KMS-11 (cell line): ENCODE measurements around the gene UNC5CL.

Experiments used
- H2AFZ ChIP-seq: fragments of 200-600 bp; sonication (generic); 2 replicates; pipeline ENCODE4 v1.6.1; 2016; ENCODE audit warnings: antibody characterized with exemption, mixed run types, low read depth
- H3K27ac ChIP-seq: fragments of 200-600 bp; sonication (generic); 2 replicates; pipeline ENCODE4 v1.6.1; 2016; ENCODE audit warnings: mild to moderate bottlenecking, mixed run types
- H3K27me3 ChIP-seq: fragments of 200-600 bp; sonication (generic); 2 replicates; pipeline ENCODE4 v1.6.1; 2017; ENCODE audit warnings: mild to moderate bottlenecking, low read depth, mixed run types, moderate library complexity; ENCODE audit not compliant: insufficient read depth
- H3K36me3 ChIP-seq: fragments of 200-600 bp; sonication (generic); 2 replicates; pipeline ENCODE4 v1.6.1; 2017; ENCODE audit warnings: mild to moderate bottlenecking, mixed run types; ENCODE audit not compliant: insufficient read depth
- H3K4me1 ChIP-seq: fragments of 200-600 bp; sonication (generic); 2 replicates; pipeline ENCODE4 v1.6.1; 2016; ENCODE audit warnings: mild to moderate bottlenecking, low read depth, mixed run types; ENCODE audit not compliant: poor library complexity, severe bottlenecking
- H3K4me2 ChIP-seq: fragments of 200-600 bp; sonication (generic); 2 replicates; pipeline ENCODE4 v1.7.0; 2016; ENCODE audit warnings: mild to moderate bottlenecking, mixed run types
- H3K4me3 ChIP-seq: fragments of 200-600 bp; sonication (generic); IDR thresholded peaks from 2 replicates; pipeline ENCODE4 v1.6.1; 2017; ENCODE audit warnings: low read depth, low read length, mixed read lengths; ENCODE audit not compliant: insufficient read depth
- H3K79me2 ChIP-seq: fragments of 200-600 bp; sonication (generic); 2 replicates; pipeline ENCODE4 v1.6.1; 2016; ENCODE audit warnings: low read depth, mixed run types; ENCODE audit not compliant: insufficient read depth
- H3K9ac ChIP-seq: fragments of 200-600 bp; sonication (generic); 2 replicates; pipeline ENCODE4 v1.6.1; 2016; ENCODE audit warnings: mild to moderate bottlenecking, mixed run types
- H4K20me1 ChIP-seq: fragments of 200-600 bp; sonication (generic); 2 replicates; pipeline ENCODE4 v1.6.1; 2016; ENCODE audit warnings: mild to moderate bottlenecking, mixed run types; ENCODE audit not compliant: insufficient read depth
- TF ChIP-seq, protein P1 (sequence below): fragments of 200-600 bp; sonication (generic); conservative IDR thresholded peaks from 2 replicates; pipeline ENCODE4 v1.6.1; 2017; ENCODE audit warnings: low read depth, mild to moderate bottlenecking, antibody characterized with exemption, low read length, moderate library complexity, mixed read lengths

UNC5CL gene

DNA sequence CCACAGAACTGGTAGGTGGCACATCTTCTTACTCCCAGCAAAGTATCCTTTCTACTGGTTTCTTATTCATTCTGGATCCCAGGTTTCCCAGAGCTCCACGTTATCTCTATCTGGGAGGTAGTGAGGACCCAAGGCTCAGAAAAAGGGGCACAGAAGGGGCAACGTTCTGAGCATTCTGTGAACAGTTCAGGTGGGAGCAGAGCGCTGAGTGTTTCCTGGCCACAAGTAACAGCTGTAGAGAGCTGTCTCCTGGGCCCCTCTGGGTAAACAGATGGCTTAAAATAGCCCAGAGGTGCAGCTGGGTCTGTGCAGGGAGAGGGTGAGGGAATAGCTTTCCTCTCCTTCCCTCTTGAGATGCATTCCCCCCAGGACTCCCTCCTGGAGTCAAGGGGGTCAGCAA is 16.1 kb upstream of the UNC5CL start:
- no peak overlapping the region for H3K4me2 ChIP-seq
- no peaks in the 10 kb centered on the region for H3K27me3 ChIP-seq
- no peak overlapping the region for H3K9ac ChIP-seq
- peaks cover 5% of the 10 kb centered on the region for H3K4me1 ChIP-seq
- H3K4me3 ChIP-seq = no peak overlapping the region
- no peaks in the 10 kb centered on the region for H3K79me2 ChIP-seq
- no peaks in the 10 kb centered on the region for H4K20me1 ChIP-seq
- H3K27ac ChIP-seq = no peak overlapping the region
- no peaks in the 10 kb centered on the region for H3K36me3 ChIP-seq
- TF ChIP-seq, protein P1, sequence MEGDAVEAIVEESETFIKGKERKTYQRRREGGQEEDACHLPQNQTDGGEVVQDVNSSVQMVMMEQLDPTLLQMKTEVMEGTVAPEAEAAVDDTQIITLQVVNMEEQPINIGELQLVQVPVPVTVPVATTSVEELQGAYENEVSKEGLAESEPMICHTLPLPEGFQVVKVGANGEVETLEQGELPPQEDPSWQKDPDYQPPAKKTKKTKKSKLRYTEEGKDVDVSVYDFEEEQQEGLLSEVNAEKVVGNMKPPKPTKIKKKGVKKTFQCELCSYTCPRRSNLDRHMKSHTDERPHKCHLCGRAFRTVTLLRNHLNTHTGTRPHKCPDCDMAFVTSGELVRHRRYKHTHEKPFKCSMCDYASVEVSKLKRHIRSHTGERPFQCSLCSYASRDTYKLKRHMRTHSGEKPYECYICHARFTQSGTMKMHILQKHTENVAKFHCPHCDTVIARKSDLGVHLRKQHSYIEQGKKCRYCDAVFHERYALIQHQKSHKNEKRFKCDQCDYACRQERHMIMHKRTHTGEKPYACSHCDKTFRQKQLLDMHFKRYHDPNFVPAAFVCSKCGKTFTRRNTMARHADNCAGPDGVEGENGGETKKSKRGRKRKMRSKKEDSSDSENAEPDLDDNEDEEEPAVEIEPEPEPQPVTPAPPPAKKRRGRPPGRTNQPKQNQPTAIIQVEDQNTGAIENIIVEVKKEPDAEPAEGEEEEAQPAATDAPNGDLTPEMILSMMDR = no peak
- H2AFZ ChIP-seq = no peak overlapping the region

DNA sequence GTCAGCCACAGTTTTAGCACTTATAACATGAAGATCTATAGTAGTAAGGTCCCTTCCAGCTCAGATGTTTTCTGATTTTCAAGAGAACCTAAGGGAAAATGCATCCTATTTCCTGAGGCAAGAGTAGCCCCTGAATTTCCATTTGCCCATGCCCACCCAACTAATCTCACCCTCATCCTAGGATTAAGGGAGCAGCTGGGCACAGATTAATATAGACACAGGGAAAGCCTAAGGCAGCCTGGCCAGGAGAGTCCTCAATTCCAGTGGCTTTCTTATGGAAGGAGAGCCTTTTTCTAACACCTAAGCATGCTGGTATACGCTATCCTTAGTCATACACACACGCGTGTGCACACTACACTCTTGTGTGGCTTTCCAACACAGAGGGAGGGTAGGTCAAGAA is 15.5 kb upstream of the UNC5CL start:
- no peak overlapping the region for H3K9ac ChIP-seq
- H2AFZ ChIP-seq = no peak overlapping the region
- no peaks in the 10 kb centered on the region for H3K27me3 ChIP-seq
- no peaks in the 10 kb centered on the region for H3K79me2 ChIP-seq
- H3K4me3 ChIP-seq = no peak overlapping the region
- H3K4me2 ChIP-seq = no peak overlapping the region
- peaks cover 5% of the 10 kb centered on the region for H3K4me1 ChIP-seq
- H3K36me3 ChIP-seq = no peaks in the 10 kb centered on the region
- no peaks in the 10 kb centered on the region for H4K20me1 ChIP-seq
- no peak overlapping the region for H3K27ac ChIP-seq
- TF ChIP-seq, protein P1 = no peak

DNA sequence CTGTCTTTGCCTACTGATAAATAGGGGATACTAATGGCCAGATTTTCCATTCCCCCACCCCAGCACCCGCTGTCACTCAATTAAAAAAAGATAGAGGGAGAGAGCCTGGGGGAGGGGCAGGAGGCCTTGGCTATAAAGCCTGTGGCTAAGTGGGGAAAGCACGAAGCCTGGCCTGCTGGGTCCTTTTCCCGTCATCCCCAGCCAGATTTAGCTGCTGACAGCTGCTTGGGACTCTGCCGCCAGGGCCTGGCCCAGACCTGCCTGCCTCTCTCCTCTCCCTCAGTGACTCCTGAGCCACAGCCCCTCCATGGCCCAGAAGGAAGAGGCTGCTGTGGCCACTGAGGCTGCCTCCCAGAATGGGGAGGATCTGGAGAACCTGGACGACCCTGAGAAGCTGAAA is 14.0 kb upstream of the UNC5CL start, which contains the start of gene APOBEC2:
TSS of gene APOBEC2 (plus strand) at position 162 of the 400 bp plus-strand sequence. CDS start at position 308, 146 bp downstream.
- Histone ChIP-seq H3K4me2 (no peak within 1 kb of the TSS), H3K4me1 (peaks cover 5% of the 10 kb centered on the region), H2AFZ (no peak within 1 kb of the TSS)

DNA sequence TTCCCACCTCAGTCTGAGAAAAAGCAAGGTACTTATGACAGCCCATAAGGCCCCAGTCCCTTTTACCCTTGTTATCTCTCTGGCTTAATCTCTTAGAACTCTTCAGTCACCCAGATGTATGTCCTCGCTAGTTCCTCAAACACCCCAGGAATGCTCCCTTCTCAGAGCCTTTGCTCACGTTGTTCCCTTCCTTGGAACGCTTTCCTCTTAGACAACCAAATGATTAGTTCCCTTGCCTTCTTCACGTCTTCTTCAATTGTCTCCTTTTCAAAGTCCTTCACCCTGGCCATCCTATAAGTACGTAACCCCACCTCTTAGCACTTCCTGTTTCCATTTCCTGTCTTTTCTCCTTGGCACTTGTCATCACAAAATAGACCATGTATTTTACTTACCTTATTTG is 12.9 kb upstream of the UNC5CL start:
- Histone ChIP-seq H3K36me3 (no peaks in the 10 kb centered on the region), H3K4me2 (no peak overlapping the region), H3K79me2 (no peaks in the 10 kb centered on the region), H4K20me1 (no peaks in the 10 kb centered on the region), H3K27me3 (no peaks in the 10 kb centered on the region), H3K4me3 (no peak overlapping the region), H3K9ac (no peak overlapping the region), H3K27ac (no peak overlapping the region), H2AFZ (no peak overlapping the region), H3K4me1 (peaks cover 5% of the 10 kb centered on the region)
- TF ChIP-seq, protein P1 = no peak

More for the DNA sequence above, 14.0 kb upstream of the UNC5CL start, which contains the start of gene APOBEC2:
- H3K4me3 ChIP-seq = no peak within 1 kb of the TSS
- H3K9ac ChIP-seq = no peak within 1 kb of the TSS
- no peaks in the 10 kb centered on the region for H4K20me1 ChIP-seq
- H3K79me2 ChIP-seq = no peaks in the 10 kb centered on the region
- H3K36me3 ChIP-seq = no peaks in the 10 kb centered on the region
- TF ChIP-seq, protein P1 = no peak
- H3K27ac ChIP-seq = no peak within 1 kb of the TSS
- H3K27me3 ChIP-seq = no peaks in the 10 kb centered on the region
